Endodermal cell (in vitro differentiated cells): ENCODE measurements around the gene IPO11. TPM values are rescaled to one million over a fixed set of nuclear protein-coding genes. Genes with fewer than 3 reads are reported as not detected.

Experiments
- DNase-seq: peaks from one replicate; pipeline ENCODE4 v3.0.0-alpha.2; 2017
- H3K27ac ChIP-seq: 2 replicates; pipeline ENCODE4 v1.5.1; 2013; ENCODE audit warnings: mild to moderate bottlenecking, low read depth, low read length, moderate library complexity
- H3K27me3 ChIP-seq: 2 replicates; pipeline ENCODE4 v1.6.1; 2013; ENCODE audit warnings: mild to moderate bottlenecking, low read length, moderate library complexity; ENCODE audit not compliant: insufficient read depth, control insufficient read depth, poor library complexity, severe bottlenecking
- H3K36me3 ChIP-seq: 2 replicates; pipeline ENCODE4 v1.7.0; 2013; ENCODE audit warnings: mild to moderate bottlenecking, low read length, moderate library complexity; ENCODE audit not compliant: control insufficient read depth, insufficient read depth
- H3K4me1 ChIP-seq: one replicate; pipeline ENCODE4 v1.7.0; 2013; ENCODE audit warnings: low read length; ENCODE audit not compliant: control insufficient read depth, insufficient read depth
- H3K4me3 ChIP-seq: 2 replicates; pipeline ENCODE4 v1.5.1; 2013; ENCODE audit warnings: mild to moderate bottlenecking, low read length, moderate library complexity
- H3K9ac ChIP-seq: 2 replicates; pipeline ENCODE4 v1.6.1; 2013; ENCODE audit warnings: mild to moderate bottlenecking, low read length, moderate library complexity; ENCODE audit not compliant: poor library complexity, severe bottlenecking; ENCODE audit errors: extremely low read depth
- H3K9me3 ChIP-seq: 2 replicates; pipeline ENCODE4 v1.6.1; 2013; ENCODE audit warnings: mild to moderate bottlenecking, low read length, moderate library complexity; ENCODE audit not compliant: control insufficient read depth
- H3K27ac Mint-ChIP-seq: 2 replicates; pipeline ENCODE4 v1.8.0; 2020; ENCODE audit warnings: mixed read lengths
- H3K27me3 Mint-ChIP-seq: 2 replicates; pipeline ENCODE4 v1.8.0; 2021; ENCODE audit warnings: mild to moderate bottlenecking, mixed read lengths; ENCODE audit not compliant: insufficient read depth
- H3K36me3 Mint-ChIP-seq: 2 replicates; pipeline ENCODE4 v1.8.0; 2020; ENCODE audit warnings: low read depth, mixed read lengths
- H3K4me1 Mint-ChIP-seq: 2 replicates; pipeline ENCODE4 v1.8.0; 2020; ENCODE audit warnings: mixed read lengths
- H3K4me3 Mint-ChIP-seq: 2 replicates; pipeline ENCODE4 v1.8.0; 2020; ENCODE audit warnings: mild to moderate bottlenecking, moderate library complexity, mixed read lengths
- H3K9me3 Mint-ChIP-seq: 2 replicates; pipeline ENCODE4 v1.8.0; 2020; ENCODE audit warnings: mild to moderate bottlenecking, mixed read lengths
- CTCF ChIP-seq: fragments of 200-600 bp; sonication (generic); conservative IDR thresholded peaks from 2 replicates; pipeline ENCODE4 v1.5.0; 2021; ENCODE audit warnings: antibody characterized with exemption, mild to moderate bottlenecking
- WGBS, 2 experiments: methylation state at CpG; one replicate each; pipeline versions ENCODE4 v1.1.5 to v1.1.7; 2013; ENCODE audit warnings: missing lambda C conversion rate in 2 of 2, mixed read lengths in 1 of 2; ENCODE audit not compliant: insufficient coverage in 1 of 2, insufficient read length in 1 of 2; 5-methylcytosine and 5-hydroxymethylcytosine counted together
- total RNA-seq, 2 donors: library from RNA; stranded (reverse); fragmentation: NEBNext Ultra II Directional in 1 of 2; extraction: Animal tissue kit (Norgen Biotek cat#: 25700) in 1 of 2; gene quantifications; 2 replicates in 1 of 2; 3 replicates in 1 of 2; pipeline ENCODE4 v1.2.1, GENCODE V29; 2021

The IPO11 gene
- total RNA-seq, 2 donors from 2014 or later, result 51.6 to 55.8 TPM

DNA sequence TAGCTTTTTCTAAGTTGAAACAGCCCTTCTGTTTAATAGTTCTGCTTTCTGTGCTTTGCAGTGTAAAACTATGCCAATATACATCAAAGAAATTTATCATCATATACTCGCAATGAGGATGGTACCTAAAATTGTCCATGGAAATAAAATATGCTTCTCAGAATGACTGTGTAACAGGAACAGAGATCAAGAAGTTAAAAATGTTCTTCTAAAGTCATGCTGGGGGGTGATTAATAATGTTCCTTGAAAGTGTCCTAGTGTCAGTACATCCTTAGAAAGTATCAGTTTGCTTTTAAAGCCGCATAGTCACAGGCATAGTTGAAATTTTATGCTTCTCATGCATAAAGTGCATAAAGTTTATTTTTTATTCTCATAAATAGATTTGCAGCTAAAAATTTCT, 162.0 kb downstream of the IPO11 start:
- H3K4me1 ChIP-seq, result no peaks in the 10 kb centered on the region
- H3K4me3 Mint-ChIP-seq, result no peak overlapping the region
- DNase-seq, result no peak
- H3K27me3 ChIP-seq, result no peaks in the 10 kb centered on the region
- H3K4me3 ChIP-seq, result no peak overlapping the region
- H3K9me3 ChIP-seq, result no peaks in the 10 kb centered on the region
- no peaks in the 10 kb centered on the region for H3K9me3 Mint-ChIP-seq
- no peaks in the 10 kb centered on the region for H3K36me3 ChIP-seq
- H3K27ac Mint-ChIP-seq, result no peak overlapping the region
- H3K36me3 Mint-ChIP-seq, result no peaks in the 10 kb centered on the region
- 97% methylated on average over 2 of the region's 2 CpGs; no CpG with 5 or more reads in 1 of the 2 experiments for WGBS, 2 experiments
- H3K27me3 Mint-ChIP-seq, result no peaks in the 10 kb centered on the region
- no peak overlapping the region for H3K27ac ChIP-seq
- TF ChIP-seq CTCF, result no peak
- H3K4me1 Mint-ChIP-seq, result peaks cover 10% of the 10 kb centered on the region
- no peak overlapping the region for H3K9ac ChIP-seq

GRCh38 chr5:62575066-62575465, 162.5 kb downstream of the IPO11 start:
- no peak for TF ChIP-seq CTCF
- H3K27me3 Mint-ChIP-seq, result no peaks in the 10 kb centered on the region
- no peak for DNase-seq
- H3K27ac ChIP-seq, result no peak overlapping the region
- H3K4me1 ChIP-seq, result no peaks in the 10 kb centered on the region
- H3K36me3 ChIP-seq, result no peaks in the 10 kb centered on the region
- no peak overlapping the region for H3K27ac Mint-ChIP-seq
- no peak overlapping the region for H3K4me3 Mint-ChIP-seq
- H3K36me3 Mint-ChIP-seq, result no peaks in the 10 kb centered on the region
- H3K9me3 ChIP-seq, result no peaks in the 10 kb centered on the region
- no peak overlapping the region for H3K4me3 ChIP-seq
- H3K27me3 ChIP-seq, result no peaks in the 10 kb centered on the region
- H3K9ac ChIP-seq, result no peak overlapping the region
- peaks cover 10% of the 10 kb centered on the region for H3K4me1 Mint-ChIP-seq
- no peaks in the 10 kb centered on the region for H3K9me3 Mint-ChIP-seq
- WGBS, 2 experiments, result 90 to 100% methylated on average over 1 to 2 of the region's 2 CpGs

DNA sequence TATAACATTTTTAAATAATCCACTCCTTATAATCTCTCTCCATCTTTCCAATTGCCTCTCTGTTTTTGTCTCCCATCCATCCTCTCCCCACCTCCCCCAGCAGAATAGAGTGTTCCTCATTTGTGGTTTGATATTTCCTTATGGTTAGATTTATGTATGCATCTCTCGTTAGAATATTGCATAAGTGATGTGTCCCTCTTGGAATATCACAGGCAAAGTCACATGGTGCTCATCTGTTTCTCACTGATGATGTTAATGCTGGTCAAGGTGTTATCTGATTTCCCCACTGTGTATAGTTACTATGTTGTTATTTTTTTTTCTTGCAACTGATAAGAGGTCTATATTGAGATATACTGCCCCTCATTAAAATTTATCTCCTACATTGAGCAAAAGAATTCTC, 162.9 kb downstream of the IPO11 start:
- no peaks in the 10 kb centered on the region for H3K9me3 ChIP-seq
- no peaks in the 10 kb centered on the region for H3K9me3 Mint-ChIP-seq
- H3K27me3 Mint-ChIP-seq, result no peaks in the 10 kb centered on the region
- no peak overlapping the region for H3K4me3 ChIP-seq
- no peaks in the 10 kb centered on the region for H3K36me3 ChIP-seq
- WGBS, 2 experiments, result 92% methylated on average over 1 of the region's 1 CpG; no CpG with 5 or more reads in 1 of the 2 experiments
- peaks cover 10% of the 10 kb centered on the region for H3K4me1 Mint-ChIP-seq
- no peak overlapping the region for H3K4me3 Mint-ChIP-seq
- H3K36me3 Mint-ChIP-seq, result peaks cover 1% of the 10 kb centered on the region
- no peak overlapping the region for H3K9ac ChIP-seq
- H3K27ac Mint-ChIP-seq, result no peak overlapping the region
- no peak for TF ChIP-seq CTCF
- no peaks in the 10 kb centered on the region for H3K27me3 ChIP-seq
- no peak for DNase-seq
- no peak overlapping the region for H3K27ac ChIP-seq
- no peaks in the 10 kb centered on the region for H3K4me1 ChIP-seq
